ENCODE measurements around the gene PGRMC2.

The PGRMC2 gene

DNA sequence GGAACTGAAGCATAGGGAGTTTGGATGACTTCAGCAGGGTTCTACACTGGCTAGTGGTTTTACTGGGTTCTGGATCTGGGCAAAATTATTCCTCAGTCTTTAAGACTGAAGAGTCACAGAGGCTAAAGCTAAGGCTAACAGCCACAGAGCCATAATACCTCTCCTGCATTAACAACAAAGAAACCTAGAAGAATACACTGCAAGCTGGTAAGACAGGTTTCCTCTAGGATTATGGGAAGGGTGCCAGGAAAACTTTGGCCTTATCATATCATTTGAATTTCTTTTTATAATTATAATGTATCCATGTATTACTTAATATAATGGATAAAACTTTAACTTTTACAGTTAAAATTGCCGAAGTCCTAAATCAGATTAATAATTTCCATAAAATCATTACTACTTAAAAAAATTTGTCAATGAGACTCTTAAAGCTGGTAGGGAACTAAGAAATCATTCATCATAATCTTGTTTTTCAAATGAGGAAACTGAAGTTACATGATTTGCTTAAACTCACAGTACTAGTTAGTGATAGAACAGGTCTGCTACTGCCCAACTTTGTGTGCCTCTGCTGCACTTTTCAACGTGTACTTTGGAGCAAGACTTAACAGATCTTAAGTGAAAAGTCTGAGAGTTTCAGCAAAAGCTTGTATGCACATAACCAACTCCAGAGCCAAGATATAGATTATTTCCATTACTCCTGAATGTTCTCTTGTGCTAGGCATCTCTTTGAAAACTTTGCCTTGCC, 24.2 kb upstream of the PGRMC2 start:
- Histone ChIP-seq H3K36me3 (ENCODE audit: control insufficient read depth, insufficient read depth, low read length) (no peaks in the 10 kb centered on the region), H3K27me3 (ENCODE audit: control insufficient read depth, insufficient read depth, low read length) (no peaks in the 10 kb centered on the region), H3K4me1 (ENCODE audit: control insufficient read depth, insufficient read depth, low read length) (no peaks in the 10 kb centered on the region), H3K4me3 (ENCODE audit: low read length) (no peak overlapping the region), H3K27ac (ENCODE audit: low read depth, low read length) (no peak overlapping the region), H3K9ac (ENCODE audit: low read length) (no peak overlapping the region)

DNA sequence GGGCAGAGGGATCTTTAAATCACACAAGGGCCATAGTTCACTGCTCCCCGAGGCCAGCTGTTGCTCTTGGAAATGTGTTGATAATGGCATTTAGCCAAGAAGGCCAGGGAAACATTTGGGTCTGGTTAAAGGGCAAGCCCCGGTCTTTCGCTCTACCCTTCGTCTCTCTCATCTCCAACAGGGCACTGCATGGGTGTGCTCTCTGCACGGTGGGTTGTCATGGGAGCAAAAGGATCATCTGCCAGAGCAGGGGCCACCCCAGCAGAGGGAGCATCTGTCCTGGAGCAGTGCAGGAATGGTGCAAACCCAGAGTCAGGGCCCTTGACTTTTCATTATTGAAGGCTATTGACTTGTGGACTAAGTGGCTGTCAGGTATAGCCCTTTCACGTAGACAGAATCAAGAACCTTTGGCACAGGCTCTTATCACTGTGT, 22.7 kb upstream of the PGRMC2 start:
- no peaks in the 10 kb centered on the region for H3K36me3 ChIP-seq (ENCODE audit: control insufficient read depth, insufficient read depth, low read length)
- H3K27ac ChIP-seq (ENCODE audit: low read depth, low read length) = no peak overlapping the region
- no peaks in the 10 kb centered on the region for H3K4me1 ChIP-seq (ENCODE audit: control insufficient read depth, insufficient read depth, low read length)
- H3K9ac ChIP-seq (ENCODE audit: low read length) = no peak overlapping the region
- H3K4me3 ChIP-seq (ENCODE audit: low read length) = no peak overlapping the region
- H3K27me3 ChIP-seq (ENCODE audit: control insufficient read depth, insufficient read depth, low read length) = no peaks in the 10 kb centered on the region

DNA sequence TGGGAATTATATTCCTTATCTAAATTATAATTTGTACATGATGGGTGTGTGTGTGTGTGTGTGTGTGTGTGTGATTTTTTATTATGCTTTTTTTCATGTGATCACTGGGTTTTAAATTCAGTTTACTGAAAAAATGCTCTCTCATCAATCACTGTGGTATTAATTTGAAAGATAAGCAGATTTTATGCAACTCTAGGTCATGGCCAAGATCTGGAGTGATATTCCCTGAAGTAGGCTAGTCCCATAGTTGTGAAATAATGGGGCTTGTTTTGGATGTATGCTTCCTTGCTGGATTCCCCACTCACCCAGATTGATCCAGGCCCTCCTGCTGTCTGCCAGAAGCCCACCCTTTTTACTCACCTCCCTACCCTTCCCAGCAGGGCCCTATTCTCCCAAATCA, 22.0 kb upstream of the PGRMC2 start:
- H3K4me1 ChIP-seq (ENCODE audit: control insufficient read depth, insufficient read depth, low read length) = no peaks in the 10 kb centered on the region
- H3K9ac ChIP-seq (ENCODE audit: low read length) = no peak overlapping the region
- H3K36me3 ChIP-seq (ENCODE audit: control insufficient read depth, insufficient read depth, low read length) = no peaks in the 10 kb centered on the region
- H3K27ac ChIP-seq (ENCODE audit: low read depth, low read length) = no peak overlapping the region
- H3K27me3 ChIP-seq (ENCODE audit: control insufficient read depth, insufficient read depth, low read length) = no peaks in the 10 kb centered on the region
- H3K4me3 ChIP-seq (ENCODE audit: low read length) = no peak overlapping the region

DNA sequence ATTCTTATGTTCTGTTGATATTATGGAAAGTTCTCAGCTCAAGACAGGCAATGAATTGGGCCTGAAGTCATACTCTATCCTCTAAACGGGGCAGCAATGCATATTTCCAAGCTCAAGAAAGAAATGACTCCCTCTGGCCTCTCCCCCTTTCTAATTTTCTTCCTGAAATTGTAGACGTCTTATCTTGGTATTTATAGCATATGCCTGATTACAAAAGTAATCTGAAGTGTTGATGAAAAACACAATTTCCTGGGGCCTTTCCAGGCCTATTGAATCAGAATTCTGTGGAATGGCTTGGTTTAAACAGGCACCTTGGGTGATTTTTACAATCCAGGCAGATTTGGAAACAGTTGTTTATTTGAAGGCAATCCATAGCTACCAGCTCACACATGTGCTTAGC, 21.4 kb upstream of the PGRMC2 start:
- H3K36me3 ChIP-seq (ENCODE audit: control insufficient read depth, insufficient read depth, low read length) = no peaks in the 10 kb centered on the region
- no peaks in the 10 kb centered on the region for H3K27me3 ChIP-seq (ENCODE audit: control insufficient read depth, insufficient read depth, low read length)
- no peak overlapping the region for H3K4me3 ChIP-seq (ENCODE audit: low read length)
- H3K27ac ChIP-seq (ENCODE audit: low read depth, low read length) = no peak overlapping the region
- H3K4me1 ChIP-seq (ENCODE audit: control insufficient read depth, insufficient read depth, low read length) = no peaks in the 10 kb centered on the region
- H3K9ac ChIP-seq (ENCODE audit: low read length) = no peak overlapping the region

DNA sequence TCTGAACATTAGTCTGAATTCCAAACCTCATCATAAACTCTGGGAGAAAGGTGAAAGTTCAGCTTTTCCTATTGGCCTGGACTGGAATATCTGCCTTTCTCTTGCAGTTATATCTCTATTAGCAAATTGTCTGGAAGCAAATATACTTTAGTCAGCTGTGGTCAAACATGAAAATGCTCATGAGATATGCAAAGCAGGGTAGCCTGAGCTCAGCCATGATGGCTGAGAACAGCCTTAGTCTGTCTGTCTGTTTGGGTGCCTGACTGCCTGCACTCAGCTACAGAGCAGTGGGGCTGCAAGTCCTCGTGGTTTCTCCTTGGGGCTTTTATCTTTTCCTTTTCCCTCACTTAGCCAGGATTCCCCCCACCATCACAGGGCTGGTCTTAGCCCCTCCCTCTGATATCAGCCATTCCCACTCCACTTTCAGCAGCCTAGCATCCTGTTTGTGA, 19.5 kb upstream of the PGRMC2 start:
- Histone ChIP-seq H3K27ac (ENCODE audit: low read depth, low read length) (no peak overlapping the region), H3K27me3 (ENCODE audit: control insufficient read depth, insufficient read depth, low read length) (no peaks in the 10 kb centered on the region), H3K36me3 (ENCODE audit: control insufficient read depth, insufficient read depth, low read length) (no peaks in the 10 kb centered on the region), H3K9ac (ENCODE audit: low read length) (no peak overlapping the region), H3K4me3 (ENCODE audit: low read length) (no peak overlapping the region), H3K4me1 (ENCODE audit: control insufficient read depth, insufficient read depth, low read length) (no peaks in the 10 kb centered on the region)

DNA sequence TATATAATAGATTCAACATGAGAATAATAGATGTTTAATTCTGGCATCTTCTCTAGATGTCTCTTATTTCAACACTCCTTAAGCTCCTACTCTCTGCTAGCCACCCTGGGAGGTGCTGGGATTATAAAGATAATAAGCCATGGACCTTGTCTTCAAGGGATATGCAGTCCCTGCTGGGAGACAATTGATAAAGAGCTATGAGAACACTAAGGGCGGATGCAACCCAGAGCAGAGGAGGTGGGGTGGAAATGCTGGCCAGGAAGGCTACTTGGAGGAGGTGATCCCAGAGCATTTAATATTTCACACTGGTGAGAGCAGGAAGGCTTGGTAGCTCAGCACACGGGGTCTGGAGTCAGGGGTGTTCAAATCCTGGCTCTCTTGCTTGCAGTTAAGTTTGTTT, 18.3 kb upstream of the PGRMC2 start:
- no peaks in the 10 kb centered on the region for H3K36me3 ChIP-seq (ENCODE audit: control insufficient read depth, insufficient read depth, low read length)
- H3K9ac ChIP-seq (ENCODE audit: low read length) = no peak overlapping the region
- no peaks in the 10 kb centered on the region for H3K4me1 ChIP-seq (ENCODE audit: control insufficient read depth, insufficient read depth, low read length)
- H3K4me3 ChIP-seq (ENCODE audit: low read length) = no peak overlapping the region
- H3K27me3 ChIP-seq (ENCODE audit: control insufficient read depth, insufficient read depth, low read length) = no peaks in the 10 kb centered on the region
- H3K27ac ChIP-seq (ENCODE audit: low read depth, low read length) = no peak overlapping the region

DNA sequence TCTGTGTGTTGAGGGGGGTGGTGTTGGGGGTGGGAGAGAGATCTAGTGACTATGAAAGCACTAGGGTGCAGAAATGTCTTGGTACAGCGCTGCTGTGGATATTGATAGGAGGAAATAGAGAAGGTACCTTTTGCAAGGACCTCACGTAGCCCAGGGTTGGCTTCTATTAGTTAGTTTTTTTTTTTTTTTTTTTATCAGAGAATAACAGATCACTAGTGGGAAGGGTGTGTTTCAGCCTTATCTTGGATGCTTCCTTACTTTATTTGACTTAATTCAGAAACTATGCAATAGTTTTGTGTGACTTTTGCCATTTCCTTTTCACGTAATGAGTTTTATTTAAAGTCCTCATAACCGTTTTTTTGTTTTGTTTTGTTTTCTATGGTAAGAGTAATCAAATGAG, 16.4 kb upstream of the PGRMC2 start:
- Histone ChIP-seq H3K4me3 (ENCODE audit: low read length) (no peak overlapping the region), H3K27me3 (ENCODE audit: control insufficient read depth, insufficient read depth, low read length) (no peaks in the 10 kb centered on the region), H3K9ac (ENCODE audit: low read length) (no peak overlapping the region), H3K4me1 (ENCODE audit: control insufficient read depth, insufficient read depth, low read length) (no peaks in the 10 kb centered on the region), H3K36me3 (ENCODE audit: control insufficient read depth, insufficient read depth, low read length) (no peaks in the 10 kb centered on the region), H3K27ac (ENCODE audit: low read depth, low read length) (no peak overlapping the region)

DNA sequence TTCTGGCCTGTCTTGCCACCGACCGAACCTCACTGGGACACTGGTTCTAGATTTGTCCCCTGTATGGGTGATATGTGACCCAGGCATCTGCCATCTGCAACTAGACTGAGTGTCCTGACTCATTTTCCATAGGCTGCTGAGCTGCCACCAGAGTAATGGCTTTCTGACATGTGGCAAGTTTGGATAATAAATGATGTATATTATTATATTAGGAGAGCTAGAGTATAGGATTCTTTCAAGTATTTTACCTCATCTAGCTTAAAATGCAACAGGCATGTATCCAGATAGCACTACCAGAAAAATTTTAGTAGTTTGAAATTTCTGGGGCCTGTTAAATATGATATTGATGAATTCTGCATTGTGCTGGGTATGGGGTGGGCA, 15.8 kb upstream of the PGRMC2 start:
- no peak overlapping the region for H3K4me3 ChIP-seq (ENCODE audit: low read length)
- H3K9ac ChIP-seq (ENCODE audit: low read length) = no peak overlapping the region
- H3K36me3 ChIP-seq (ENCODE audit: control insufficient read depth, insufficient read depth, low read length) = no peaks in the 10 kb centered on the region
- no peaks in the 10 kb centered on the region for H3K4me1 ChIP-seq (ENCODE audit: control insufficient read depth, insufficient read depth, low read length)
- H3K27ac ChIP-seq (ENCODE audit: low read depth, low read length) = no peak overlapping the region
- no peaks in the 10 kb centered on the region for H3K27me3 ChIP-seq (ENCODE audit: control insufficient read depth, insufficient read depth, low read length)

DNA sequence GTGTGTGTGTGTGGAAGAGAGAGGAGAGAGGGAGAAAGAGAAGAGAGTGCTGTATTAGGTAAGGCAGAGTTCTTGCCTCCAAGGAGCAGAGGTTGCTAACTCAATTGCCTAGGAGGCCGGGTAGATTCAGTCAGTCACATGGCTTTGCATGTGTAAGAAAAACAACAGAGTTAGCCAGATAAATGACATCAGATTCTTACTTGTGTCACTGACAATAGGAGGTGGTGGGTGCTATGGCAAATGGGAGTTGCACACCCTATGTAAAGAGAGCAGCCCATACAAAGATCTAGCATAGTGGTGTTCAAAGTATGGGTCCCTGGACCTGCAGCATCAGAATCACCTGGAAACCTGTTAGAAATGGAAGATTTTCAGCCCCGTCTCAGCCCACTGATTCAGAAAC, 14.4 kb upstream of the PGRMC2 start:
- H3K27me3 ChIP-seq (ENCODE audit: control insufficient read depth, insufficient read depth, low read length) = no peaks in the 10 kb centered on the region
- no peaks in the 10 kb centered on the region for H3K36me3 ChIP-seq (ENCODE audit: control insufficient read depth, insufficient read depth, low read length)
- no peak overlapping the region for H3K4me3 ChIP-seq (ENCODE audit: low read length)
- no peak overlapping the region for H3K27ac ChIP-seq (ENCODE audit: low read depth, low read length)
- no peaks in the 10 kb centered on the region for H3K4me1 ChIP-seq (ENCODE audit: control insufficient read depth, insufficient read depth, low read length)
- H3K9ac ChIP-seq (ENCODE audit: low read length) = no peak overlapping the region

DNA sequence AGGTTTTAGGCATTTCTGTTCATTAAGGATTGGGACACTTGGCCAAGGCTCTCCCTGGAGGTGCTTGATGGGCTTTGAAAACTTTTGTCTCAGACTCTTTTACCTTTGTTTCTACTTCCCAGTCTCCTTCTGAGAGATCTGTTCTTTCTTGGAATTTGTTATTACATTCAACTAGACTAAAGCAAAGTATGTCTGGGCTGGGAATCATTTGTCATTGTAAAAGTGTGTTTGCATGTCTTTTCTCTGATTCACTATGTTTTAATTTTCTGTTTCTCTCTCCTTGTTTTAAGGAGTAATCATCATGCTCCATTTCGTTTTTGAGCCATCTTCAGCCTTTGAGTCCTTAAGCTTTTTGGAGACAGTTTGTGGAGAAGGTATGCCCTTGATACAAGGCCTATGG, 12.2 kb upstream of the PGRMC2 start:
- Histone ChIP-seq H3K27ac (ENCODE audit: low read depth, low read length) (no peak overlapping the region), H3K27me3 (ENCODE audit: control insufficient read depth, insufficient read depth, low read length) (no peaks in the 10 kb centered on the region), H3K36me3 (ENCODE audit: control insufficient read depth, insufficient read depth, low read length) (no peaks in the 10 kb centered on the region), H3K9ac (ENCODE audit: low read length) (no peak overlapping the region), H3K4me3 (ENCODE audit: low read length) (no peak overlapping the region), H3K4me1 (ENCODE audit: control insufficient read depth, insufficient read depth, low read length) (no peaks in the 10 kb centered on the region)

DNA sequence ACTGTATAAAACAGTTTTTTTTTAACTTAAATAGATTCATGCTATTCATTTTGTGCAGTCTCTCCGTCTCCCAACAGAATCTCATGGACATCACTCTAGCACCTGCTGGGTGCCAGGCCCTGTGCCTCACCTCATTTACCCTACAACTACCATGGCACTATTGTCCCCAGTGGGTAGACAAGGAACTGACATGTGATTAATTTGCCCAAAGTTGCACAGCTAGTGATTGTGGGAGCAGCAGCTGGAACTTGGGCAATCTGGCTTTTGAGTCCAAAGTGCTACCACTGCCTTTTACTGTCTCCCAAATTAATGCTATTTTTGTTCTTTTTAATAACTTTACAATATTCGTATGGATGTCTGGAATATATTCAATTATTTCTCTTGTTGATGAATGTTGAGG, 11.2 kb upstream of the PGRMC2 start:
- no peak overlapping the region for H3K27ac ChIP-seq (ENCODE audit: low read depth, low read length)
- H3K9ac ChIP-seq (ENCODE audit: low read length) = no peak overlapping the region

DNA sequence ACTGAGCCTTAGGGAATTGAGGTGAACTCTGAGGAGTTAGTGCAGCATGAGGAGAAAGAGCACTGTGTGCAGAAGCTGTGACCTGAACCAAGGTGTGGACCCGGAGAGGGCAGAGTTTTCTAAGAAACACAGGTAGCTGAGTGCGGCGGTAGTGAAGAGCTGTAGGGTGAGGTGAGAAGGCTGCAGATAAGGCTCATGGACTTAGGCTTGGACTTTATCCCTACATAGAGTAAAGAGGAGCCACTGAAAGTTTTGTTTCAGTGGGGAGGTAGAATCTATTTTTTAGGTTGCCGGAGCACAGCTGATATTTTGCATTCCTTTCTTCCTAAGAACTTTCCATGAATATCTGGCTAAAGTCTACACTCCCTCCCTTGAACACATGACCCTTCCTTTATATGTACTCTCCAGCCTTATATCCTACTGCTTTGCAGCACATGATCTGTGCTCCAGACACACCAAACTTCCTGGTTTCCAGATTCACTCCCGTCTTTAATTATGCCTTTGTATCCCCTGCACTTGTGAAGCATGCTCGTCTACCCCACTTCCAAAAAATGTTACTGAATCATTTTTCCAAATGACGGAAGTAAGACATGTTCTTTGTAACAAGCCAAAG, 10.6 kb upstream of the PGRMC2 start:
- H3K36me3 ChIP-seq (ENCODE audit: control insufficient read depth, insufficient read depth, low read length) = no peaks in the 10 kb centered on the region
- no peaks in the 10 kb centered on the region for H3K27me3 ChIP-seq (ENCODE audit: control insufficient read depth, insufficient read depth, low read length)
- no peak overlapping the region for H3K9ac ChIP-seq (ENCODE audit: low read length)
- no peak overlapping the region for H3K27ac ChIP-seq (ENCODE audit: low read depth, low read length)
- H3K4me1 ChIP-seq (ENCODE audit: control insufficient read depth, insufficient read depth, low read length) = no peaks in the 10 kb centered on the region
- no peak overlapping the region for H3K4me3 ChIP-seq (ENCODE audit: low read length)

More for the DNA sequence above, 11.2 kb upstream of the PGRMC2 start:
- Histone ChIP-seq H3K4me3 (ENCODE audit: low read length) (no peak overlapping the region), H3K4me1 (ENCODE audit: control insufficient read depth, insufficient read depth, low read length) (no peaks in the 10 kb centered on the region), H3K27me3 (ENCODE audit: control insufficient read depth, insufficient read depth, low read length) (no peaks in the 10 kb centered on the region), H3K36me3 (ENCODE audit: control insufficient read depth, insufficient read depth, low read length) (no peaks in the 10 kb centered on the region)

DNA sequence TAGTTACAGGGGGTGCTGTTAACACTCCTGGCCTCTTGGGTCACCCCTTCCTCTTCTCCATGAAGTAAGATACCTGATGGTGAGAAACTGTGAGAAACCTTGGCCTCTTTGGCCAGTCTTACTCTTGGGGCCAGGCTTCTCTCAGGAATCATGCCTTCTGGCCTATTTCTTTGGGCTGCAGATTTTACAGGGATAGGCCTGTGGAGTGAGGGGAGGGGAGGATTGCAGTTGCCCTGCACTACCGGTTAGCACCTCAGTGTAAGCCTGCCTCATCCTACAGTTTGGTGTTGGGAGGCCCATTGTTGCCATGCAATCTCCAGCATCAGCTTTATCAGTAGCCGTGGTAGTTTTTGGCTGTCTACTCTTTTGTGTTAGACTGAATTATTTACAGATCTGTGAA, 7.6 kb upstream of the PGRMC2 start:
- Histone ChIP-seq H3K4me1 (ENCODE audit: control insufficient read depth, insufficient read depth, low read length) (no peaks in the 10 kb centered on the region), H3K9ac (ENCODE audit: low read length) (no peak overlapping the region), H3K36me3 (ENCODE audit: control insufficient read depth, insufficient read depth, low read length) (no peaks in the 10 kb centered on the region), H3K4me3 (ENCODE audit: low read length) (no peak overlapping the region), H3K27me3 (ENCODE audit: control insufficient read depth, insufficient read depth, low read length) (no peaks in the 10 kb centered on the region), H3K27ac (ENCODE audit: low read depth, low read length) (no peak overlapping the region)

Measured in rectal smooth muscle tissue (tissue), 1 donor.